ENCODE results near the gene TMEM229B.

The TMEM229B gene

GRCh38 chr14:67487937-67488893 is at the start of gene TMEM229B:
TSS of gene TMEM229B (minus strand) at chr14:67488721. CDS start at chr14:67473923, 14,798 bp downstream.
- peak in 8 of 14 donors; percentile 8 to 49 (median 40) for DNase-seq

- DNase-seq, result peak in 1 of 14 donors; percentile 20
These were observed 49.2 kb upstream of the TMEM229B start for GRCh38 chr14:67537736-67538135.

GRCh38 chr14:67536087-67536486 is 47.6 kb upstream of the TMEM229B start:
- DNase-seq, result peak in 4 of 14 donors; percentile 18 to 41 (median 30)

GRCh38 chr14:67533754-67534085 is 45.2 kb upstream of the TMEM229B start:
- DNase-seq, result peak in 1 of 14 donors; percentile 67

- peak in 13 of 14 donors; percentile 43 to 90 (median 80) for DNase-seq
These were observed 44.7 kb upstream of the TMEM229B start, which contains the start of gene PLEKHH1 for GRCh38 chr14:67532998-67533753. TSS of gene PLEKHH1 (plus strand) at chr14:67533290. CDS start at chr14:67541868, 8,578 bp downstream.

- no peak for DNase-seq
These were observed 44.1 kb upstream of the TMEM229B start for GRCh38 chr14:67532606-67532997.

- peak in 1 of 14 donors; percentile 18 for DNase-seq
These were observed 41.7 kb upstream of the TMEM229B start for GRCh38 chr14:67529947-67530935.

GRCh38 chr14:67528276-67528675 is 39.8 kb upstream of the TMEM229B start:
- DNase-seq, result no peak

GRCh38 chr14:67527756-67528155 is 39.2 kb upstream of the TMEM229B start:
- DNase-seq, result no peak

GRCh38 chr14:67526676-67527459 is 38.3 kb upstream of the TMEM229B start:
- peak in 12 of 14 donors; percentile 19 to 76 (median 67) for DNase-seq

- peak in 1 of 14 donors; percentile 17 for DNase-seq
These were observed 37.7 kb upstream of the TMEM229B start for GRCh38 chr14:67526181-67526580.

- no peak for DNase-seq
These were observed 36.9 kb upstream of the TMEM229B start for GRCh38 chr14:67525389-67525788.

GRCh38 chr14:67524634-67524963 is 36.1 kb upstream of the TMEM229B start:
- no peak for DNase-seq

- no peak for DNase-seq
These were observed 35.5 kb upstream of the TMEM229B start for GRCh38 chr14:67523764-67524633.

GRCh38 chr14:67522270-67522669 is 33.7 kb upstream of the TMEM229B start:
- peak in 1 of 14 donors; percentile 51 for DNase-seq

- no peak for DNase-seq
These were observed 32.0 kb upstream of the TMEM229B start for GRCh38 chr14:67520482-67520881.

GRCh38 chr14:67519406-67519805 is 30.9 kb upstream of the TMEM229B start:
- DNase-seq, result no peak

- peak in 12 of 14 donors; percentile 24 to 76 (median 52) for DNase-seq
These were observed 28.6 kb upstream of the TMEM229B start for GRCh38 chr14:67517083-67517482.

GRCh38 chr14:67516676-67517075 is 28.2 kb upstream of the TMEM229B start:
- DNase-seq, result peak in 1 of 14 donors; percentile 22
